Endothelial cell of umbilical vein (primary cell): ENCODE data around the gene CYP19A1. TPM values are rescaled to one million over a fixed set of nuclear protein-coding genes. Genes with fewer than 3 reads are reported as not detected.

Source experiments
- BruUV-seq: library from RNA; stranded (reverse); fragments of 400-500 nt; replicated peaks from 2 replicates; lab custom pipeline; 2021; lab: Mats Ljungman, UMichigan
- CTCF ChIA-PET: fragments of 300-600, 350-600 bp; sonication (Branson Sonifier 250); formaldehyde crosslinking; loops from one replicate; lab custom pipeline; 2021; ENCODE audit warnings: antibody characterized with exemption, inconsistent platforms; lab: Charles Lee
- POLR2A ChIA-PET: fragments of 300-600, 350-600 bp; sonication (Branson Sonifier 250); formaldehyde crosslinking; loops from one replicate; lab custom pipeline; 2021; ENCODE audit warnings: antibody characterized with exemption, inconsistent platforms; lab: Charles Lee
- DNase-seq: peaks from one replicate; pipeline ENCODE4 v3.0.0-alpha.2; 2011; ENCODE audit warnings: low read depth, low spot score
- FAIRE-seq: peaks from 2 replicates; lab custom pipeline; 2011; peaks lifted over from hg19 to GRCh38; lab: Jason Lieb, UNC
- H2AFZ ChIP-seq: 2 replicates; pipeline ENCODE4 v1.6.0; 2012; ENCODE audit warnings: low read depth, low read length, control low read depth, inconsistent platforms
- H3K27ac ChIP-seq: 2 replicates; pipeline ENCODE4 v1.5.1; 2011; ENCODE audit warnings: low read depth, mild to moderate bottlenecking, control low read depth, low read length, moderate library complexity; ENCODE audit not compliant: insufficient read depth
- H3K27me3 ChIP-seq, 2 experiments: 2 replicates each; pipeline versions ENCODE4 v1.6.0 to v1.6.1; 2011; ENCODE audit warnings: low read length in 2 of 2, mixed read lengths in 1 of 2; ENCODE audit not compliant: control insufficient read depth in 2 of 2, insufficient read depth in 2 of 2
- H3K36me3 ChIP-seq, 2 experiments: 2 replicates in 1 of 2; 3 replicates in 1 of 2; pipeline ENCODE4 v1.5.1; 2011; ENCODE audit warnings: low read length in 2 of 2, mild to moderate bottlenecking in 1 of 2, moderate library complexity in 1 of 2; ENCODE audit not compliant: control insufficient read depth in 2 of 2, insufficient read depth in 2 of 2; ENCODE audit errors: extremely low read depth in 1 of 2
- H3K4me1 ChIP-seq: 3 replicates; pipeline ENCODE4 v1.5.1; 2011; ENCODE audit warnings: mild to moderate bottlenecking, low read length; ENCODE audit not compliant: control insufficient read depth, insufficient read depth; ENCODE audit errors: extremely low read depth
- H3K4me2 ChIP-seq: 2 replicates; pipeline ENCODE4 v1.6.1; 2011; ENCODE audit warnings: low read length, control low read depth, mixed read lengths; ENCODE audit not compliant: insufficient read depth
- H3K4me3 ChIP-seq, 3 experiments: fragments of 200-600 bp in 1 of 3; sonication (generic), shearing (Covaris generic) in 1 of 3; replicated peaks in 1 of 3; 2 replicates each; pipeline ENCODE4 v1.5.1; 2011 to 2016; ENCODE audit warnings: control low read depth in 3 of 3, low read length in 3 of 3, mild to moderate bottlenecking in 2 of 3, inconsistent platforms in 1 of 3, low read depth in 1 of 3, moderate library complexity in 1 of 3; ENCODE audit not compliant: insufficient read depth in 1 of 3
- H3K79me2 ChIP-seq: 2 replicates; pipeline ENCODE4 v1.6.0; 2012; ENCODE audit warnings: low read length, inconsistent platforms; ENCODE audit not compliant: control insufficient read depth, insufficient read depth
- H3K9ac ChIP-seq: replicated peaks from 2 replicates; pipeline ENCODE3; 2011; ENCODE audit warnings: low read length, control low read depth; ENCODE audit not compliant: insufficient read depth; ENCODE audit errors: extremely low read depth
- H3K9me1 ChIP-seq: replicated peaks from 3 replicates; pipeline ENCODE4 v1.6.0; 2011; ENCODE audit warnings: mild to moderate bottlenecking, low read length; ENCODE audit not compliant: control insufficient read depth, insufficient read depth; ENCODE audit errors: extremely low read depth
- H3K9me3 ChIP-seq: replicated peaks from 2 replicates; pipeline ENCODE4 v1.5.1; 2012; ENCODE audit warnings: low read length, inconsistent platforms; ENCODE audit not compliant: control insufficient read depth, insufficient read depth
- H4K20me1 ChIP-seq: replicated peaks from 2 replicates; pipeline ENCODE3; 2011; ENCODE audit warnings: mild to moderate bottlenecking, low read length; ENCODE audit not compliant: control insufficient read depth, insufficient read depth; ENCODE audit errors: extremely low read depth
- EZH2 ChIP-seq: IDR thresholded peaks from 2 replicates; pipeline ENCODE4 v1.6.1; 2012; ENCODE audit warnings: borderline replicate concordance, low read depth, mild to moderate bottlenecking, moderate library complexity, low read length, inconsistent platforms; ENCODE audit not compliant: severe bottlenecking
- FOS ChIP-seq: IDR thresholded peaks from 2 replicates; pipeline ENCODE4 v1.6.1; 2011; ENCODE audit warnings: mild to moderate bottlenecking, low read length, moderate library complexity, borderline replicate concordance; ENCODE audit not compliant: insufficient read depth
- GATA2 ChIP-seq: IDR thresholded peaks from 2 replicates; pipeline ENCODE4 v1.7.0; 2011; ENCODE audit warnings: low read depth, mild to moderate bottlenecking, moderate library complexity, mixed read lengths, low read length; ENCODE audit not compliant: insufficient read length, insufficient read depth
- JUN ChIP-seq: IDR thresholded peaks from 2 replicates; pipeline ENCODE4 v1.6.1; 2011; ENCODE audit warnings: borderline replicate concordance, low read depth; ENCODE audit not compliant: insufficient read length, insufficient read depth
- MYC ChIP-seq: IDR thresholded peaks from one replicate; pipeline ENCODE4 v1.6.1; 2011; ENCODE audit warnings: mild to moderate bottlenecking, low read depth, low read length
- POLR2A ChIP-seq: IDR thresholded peaks from 2 replicates; pipeline ENCODE4 v1.6.1; 2012; ENCODE audit warnings: low read depth, mild to moderate bottlenecking, control low read depth, low read length
- POLR2AphosphoS5 ChIP-seq: IDR thresholded peaks from 2 replicates; pipeline ENCODE4 v1.6.1; 2012; ENCODE audit warnings: low read depth, mild to moderate bottlenecking, control low read depth, low read length, moderate library complexity; ENCODE audit not compliant: insufficient read depth
- dilution Hi-C: fragments of 300-500 bp; cut with MboI; formaldehyde crosslinking; loops from one replicate; pipeline ENCODE4 v1.15.0; 2019; ENCODE audit warnings: low sequenced_read_pairs; ENCODE audit not compliant: extremely low pct_ligation_motif_present
- intact Hi-C: fragments of 100-400 bp; cut with micrococcal nuclease; formaldehyde crosslinking; loops from one replicate; pipeline ENCODE4 v1.10.0; 2022
- polyA plus RNA-seq, 4 experiments: library from polyadenylated mRNA; depleted of rRNA in 3 of 4; stranded (reverse) in 3 of 4; unstranded in 1 of 4; fragments of >200 nt; gene quantifications; 2 replicates each; pipeline versions ENCODE4 v1.2.1 to v1.2.3, GENCODE V29; 2011 to 2012; ENCODE audit warnings: missing spikeins in 1 of 4
- total RNA-seq: library from RNA; stranded (reverse); gene quantifications from 2 replicates; pipeline ENCODE4 v1.2.3, GENCODE V29; 2021
- TF ChIP-seq, protein P1 (sequence below), 2 donors: IDR thresholded peaks; 1 replicate in 1 of 2; 2 replicates in 1 of 2; pipeline ENCODE4 v1.5.1; 2011; ENCODE audit warnings: low read length in 2 of 2, mild to moderate bottlenecking in 2 of 2, moderate library complexity in 2 of 2, control low read depth in 1 of 2, inconsistent platforms in 1 of 2, low read depth in 1 of 2; ENCODE audit not compliant: insufficient read depth in 1 of 2; ENCODE audit errors: extremely low read depth in 1 of 2
- TF ChIP-seq, protein P2 (sequence below): IDR thresholded peaks from 2 replicates; pipeline ENCODE4 v1.6.1; 2011; ENCODE audit not compliant: insufficient read depth, insufficient read length

The CYP19A1 gene
- total and polyA plus RNA-seq, 2 donors (not counting 3 experiments of a cell fraction or from before 2014, with no cell fraction given): not detected

DNA sequence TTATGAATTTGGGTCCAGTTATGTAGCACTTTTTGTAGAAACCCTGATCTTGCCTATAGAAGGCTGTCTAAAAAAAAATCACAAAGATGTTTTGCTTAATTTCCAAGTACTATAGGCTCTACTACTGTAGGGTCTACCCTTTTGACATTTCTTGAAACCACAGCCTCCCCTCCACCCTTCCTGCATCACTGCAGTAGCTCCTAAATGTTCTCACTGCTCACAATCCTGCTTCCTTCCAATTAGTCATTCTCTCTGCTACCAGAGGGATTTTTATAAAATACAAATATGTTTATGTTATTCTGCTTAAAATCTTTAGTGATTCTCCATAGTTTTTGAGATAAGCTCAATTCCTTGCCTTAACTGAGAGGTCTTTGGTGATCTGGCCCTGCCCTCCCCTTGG is 114.0 kb downstream of the CYP19A1 start:
- CTCF ChIA-PET: interaction anchor here (0.5 to 1.2 kb wide), 3 partner anchors 61 to 448 kb away, joined by 3 to 4 read pairs (median 3); no protein-coding TSS in a partner anchor
- POLR2A ChIA-PET: no interaction called here
- no peak overlapping the region for H3K27ac ChIP-seq
- H3K4me2 ChIP-seq: peak overlapping the region; percentile 55
- no peak overlapping the region for H3K4me3 ChIP-seq
- peaks cover 0 to 2% of the 10 kb centered on the region in 2 experiments for H3K27me3 ChIP-seq
- intact Hi-C loops (no loop called here), dilution Hi-C loops (no loop called here)
- BruUV-seq: no TSS peak
- FAIRE-seq (peak; percentile 15), DNase-seq (peak; percentile 4)
- H3K9me1 ChIP-seq: no peaks in the 10 kb centered on the region
- H4K20me1 ChIP-seq: no peaks in the 10 kb centered on the region
- H3K4me1 ChIP-seq: peaks cover 27% of the 10 kb centered on the region
- H3K36me3 ChIP-seq: no peaks in the 10 kb centered on the region
- H3K79me2 ChIP-seq: no peaks in the 10 kb centered on the region
- H2AFZ ChIP-seq: no peak overlapping the region
- no peak overlapping the region for H3K9ac ChIP-seq
- no peaks in the 10 kb centered on the region for H3K9me3 ChIP-seq
- TF ChIP-seq FOS: peak; percentile 75
- TF ChIP-seq POLR2AphosphoS5: no peak

- intact Hi-C loops (no loop called here), dilution Hi-C loops (no loop called here)
- peaks cover 27% of the 10 kb centered on the region for H3K4me1 ChIP-seq
Observed at GRCh38 chr15:51223771-51224229, 114.6 kb downstream of the CYP19A1 start.

More at GRCh38 chr15:51223771-51224229, 114.6 kb downstream of the CYP19A1 start:
- H4K20me1 ChIP-seq: no peaks in the 10 kb centered on the region
- DNase-seq: peak; percentile 13
- peak overlapping the region; percentile 55 for H3K4me2 ChIP-seq
- no peaks in the 10 kb centered on the region for H3K9me1 ChIP-seq
- TF ChIP-seq, protein P1, sequence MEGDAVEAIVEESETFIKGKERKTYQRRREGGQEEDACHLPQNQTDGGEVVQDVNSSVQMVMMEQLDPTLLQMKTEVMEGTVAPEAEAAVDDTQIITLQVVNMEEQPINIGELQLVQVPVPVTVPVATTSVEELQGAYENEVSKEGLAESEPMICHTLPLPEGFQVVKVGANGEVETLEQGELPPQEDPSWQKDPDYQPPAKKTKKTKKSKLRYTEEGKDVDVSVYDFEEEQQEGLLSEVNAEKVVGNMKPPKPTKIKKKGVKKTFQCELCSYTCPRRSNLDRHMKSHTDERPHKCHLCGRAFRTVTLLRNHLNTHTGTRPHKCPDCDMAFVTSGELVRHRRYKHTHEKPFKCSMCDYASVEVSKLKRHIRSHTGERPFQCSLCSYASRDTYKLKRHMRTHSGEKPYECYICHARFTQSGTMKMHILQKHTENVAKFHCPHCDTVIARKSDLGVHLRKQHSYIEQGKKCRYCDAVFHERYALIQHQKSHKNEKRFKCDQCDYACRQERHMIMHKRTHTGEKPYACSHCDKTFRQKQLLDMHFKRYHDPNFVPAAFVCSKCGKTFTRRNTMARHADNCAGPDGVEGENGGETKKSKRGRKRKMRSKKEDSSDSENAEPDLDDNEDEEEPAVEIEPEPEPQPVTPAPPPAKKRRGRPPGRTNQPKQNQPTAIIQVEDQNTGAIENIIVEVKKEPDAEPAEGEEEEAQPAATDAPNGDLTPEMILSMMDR (IDR thresholded peaks at IDR 0.05; ENCODE audit: extremely low read depth in 1 of 2, insufficient read depth in 1 of 2, low read depth in 1 of 2, low read length in 2 of 2): no peak
- no peak for TF ChIP-seq EZH2
- peak; percentile 2 for TF ChIP-seq JUN
- no peak for TF ChIP-seq POLR2AphosphoS5
- peak; percentile 39 for TF ChIP-seq GATA2
- TF ChIP-seq MYC: no peak
- TF ChIP-seq, protein P2, sequence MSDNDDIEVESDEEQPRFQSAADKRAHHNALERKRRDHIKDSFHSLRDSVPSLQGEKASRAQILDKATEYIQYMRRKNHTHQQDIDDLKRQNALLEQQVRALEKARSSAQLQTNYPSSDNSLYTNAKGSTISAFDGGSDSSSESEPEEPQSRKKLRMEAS: no peak
- peak; percentile 79 for TF ChIP-seq FOS
- TF ChIP-seq POLR2A: no peak
- no TSS peak for BruUV-seq
- no peak overlapping the region for H2AFZ ChIP-seq
- peaks cover 0 to 2% of the 10 kb centered on the region in 2 experiments for H3K27me3 ChIP-seq
- no peak overlapping the region for H3K27ac ChIP-seq
- POLR2A ChIA-PET: no interaction called here
- H3K9me3 ChIP-seq: no peaks in the 10 kb centered on the region
- H3K79me2 ChIP-seq: no peaks in the 10 kb centered on the region
- H3K4me3 ChIP-seq: no peak overlapping the region
- peak; percentile 88 for FAIRE-seq
- CTCF ChIA-PET: interaction anchor here (0.5 to 1.2 kb wide), 3 partner anchors 61 to 449 kb away, joined by 3 to 4 read pairs (median 3); no protein-coding TSS in a partner anchor
- H3K36me3 ChIP-seq: no peaks in the 10 kb centered on the region
- no peak overlapping the region for H3K9ac ChIP-seq
